Cardiac fibroblast (primary cell): ENCODE measurements around the gene NEAT1.

Experiments
- DNase-seq, 2 donors: peaks; one replicate each; pipeline versions ENCODE4 v3.0.0 to v3.0.0-alpha.2; 2010; ENCODE audit warnings: low read depth in 2 of 2
- H3K4me3 ChIP-seq, 2 donors: replicated peaks in 1 of 2; 1 replicate in 1 of 2; 2 replicates in 1 of 2; pipeline ENCODE4 v1.5.1; 2011; ENCODE audit warnings: low read depth in 2 of 2, low read length in 2 of 2, mild to moderate bottlenecking in 2 of 2, moderate library complexity in 1 of 2
- CTCF ChIP-seq: IDR thresholded peaks from one replicate; pipeline ENCODE4 v1.5.1; 2011; ENCODE audit warnings: low read depth, mild to moderate bottlenecking, low read length, inconsistent platforms

Gene NEAT1

DNA sequence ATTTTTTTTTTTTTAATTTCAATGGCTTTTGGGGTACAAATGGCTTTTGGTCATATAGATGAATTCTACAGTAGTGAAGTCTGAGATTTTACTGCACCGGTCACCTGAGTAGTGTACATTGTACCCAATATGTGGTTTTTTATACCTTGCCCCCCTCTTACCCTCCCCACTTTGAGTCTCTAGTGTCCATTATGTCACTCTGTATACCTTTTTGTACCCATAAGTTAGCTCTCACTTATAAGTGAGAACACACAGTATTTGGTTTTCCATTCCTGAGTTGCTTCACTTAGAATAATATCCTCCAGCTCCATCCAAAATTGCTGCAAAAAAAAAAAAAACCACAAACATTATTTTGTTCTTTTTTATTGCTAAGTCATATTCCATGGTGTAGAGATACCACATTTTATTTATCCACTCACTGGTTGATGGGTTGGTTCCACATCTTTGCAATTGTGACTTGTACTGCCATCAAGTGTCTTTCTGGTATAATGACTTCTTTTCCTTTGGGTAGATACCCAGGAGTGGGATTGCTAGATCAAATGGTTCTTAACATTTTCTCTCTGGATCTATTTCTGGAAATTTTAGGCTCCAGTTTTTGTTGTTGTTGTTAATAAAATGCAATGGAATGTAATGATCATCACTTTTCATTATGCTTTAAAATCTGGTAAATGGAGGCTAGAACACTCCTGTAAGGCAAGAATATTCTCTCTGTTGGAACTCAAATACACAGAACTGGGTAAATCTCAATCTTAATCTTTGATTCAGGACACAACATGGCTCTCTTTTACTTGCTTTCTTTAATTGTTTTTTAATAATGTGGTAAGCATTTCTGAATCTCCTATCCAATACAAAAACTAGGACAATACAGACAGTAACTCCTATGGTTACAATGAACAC, 10.3 kb downstream of the NEAT1 start:
- peak; percentile 62 to 71 for DNase-seq
- H3K4me3 ChIP-seq, result peak overlapping the region in 1 of 2 donors; percentile 19
- TF ChIP-seq CTCF, result no peak

DNA sequence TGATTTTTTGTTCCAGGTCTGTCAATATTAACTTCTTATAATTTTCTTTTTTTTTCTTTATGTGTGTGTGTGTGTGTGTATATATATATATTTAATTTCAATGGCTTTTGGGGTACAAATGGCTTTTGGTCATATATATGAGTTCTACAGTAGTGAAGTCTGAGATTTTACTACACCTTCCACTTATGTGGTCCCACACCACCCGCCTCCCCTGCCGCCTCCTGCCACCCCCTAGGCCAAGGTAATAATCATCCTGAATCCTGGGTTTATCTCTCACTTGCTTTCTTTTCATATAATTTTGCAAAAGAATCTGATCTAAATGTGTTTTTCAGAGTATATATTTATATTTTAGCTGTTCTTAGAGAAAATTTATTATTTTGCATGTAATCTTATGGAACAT, 11.1 kb downstream of the NEAT1 start:
- peak; percentile 23 to 48 for DNase-seq
- H3K4me3 ChIP-seq, result no peak overlapping the region
- TF ChIP-seq CTCF, result no peak

DNA sequence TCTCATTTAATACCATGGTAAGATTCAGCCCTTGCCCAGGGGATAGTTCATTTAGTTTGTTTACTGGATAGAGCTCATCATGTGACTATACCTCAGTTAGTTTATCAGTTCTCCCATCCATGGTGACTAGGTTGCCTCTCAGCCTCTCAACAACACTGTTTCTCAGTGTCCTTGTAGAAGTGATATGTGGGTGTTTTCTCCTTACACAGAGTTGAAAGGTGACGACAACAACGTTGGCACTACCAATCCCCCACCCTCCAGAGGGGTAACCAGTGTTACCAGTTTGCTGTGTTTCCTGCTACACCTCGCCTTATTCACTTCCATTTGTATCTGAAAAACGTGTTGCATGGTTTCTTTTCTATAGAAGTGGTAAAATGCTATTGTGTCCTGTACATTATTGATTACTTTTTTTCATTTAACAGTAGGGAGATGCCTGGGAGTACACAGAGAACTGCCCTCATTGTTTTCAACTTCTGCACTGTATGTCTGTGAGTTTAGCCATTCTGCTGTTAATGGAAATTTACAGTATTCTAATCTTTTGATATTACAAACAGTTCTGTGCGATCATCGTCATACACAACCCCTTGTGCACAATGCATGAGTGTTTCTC, 11.6 kb downstream of the NEAT1 start:
- H3K4me3 ChIP-seq, result peak overlapping the region in 1 of 2 donors; percentile 21
- DNase-seq, result peak; percentile 46 to 70
- TF ChIP-seq CTCF, result no peak

- TF ChIP-seq CTCF, result no peak
- peak; percentile 54 to 62 for DNase-seq
- H3K4me3 ChIP-seq, result no peak overlapping the region
Observed at GRCh38 chr11:65434667-65435410, 12.2 kb downstream of the NEAT1 start.

DNA sequence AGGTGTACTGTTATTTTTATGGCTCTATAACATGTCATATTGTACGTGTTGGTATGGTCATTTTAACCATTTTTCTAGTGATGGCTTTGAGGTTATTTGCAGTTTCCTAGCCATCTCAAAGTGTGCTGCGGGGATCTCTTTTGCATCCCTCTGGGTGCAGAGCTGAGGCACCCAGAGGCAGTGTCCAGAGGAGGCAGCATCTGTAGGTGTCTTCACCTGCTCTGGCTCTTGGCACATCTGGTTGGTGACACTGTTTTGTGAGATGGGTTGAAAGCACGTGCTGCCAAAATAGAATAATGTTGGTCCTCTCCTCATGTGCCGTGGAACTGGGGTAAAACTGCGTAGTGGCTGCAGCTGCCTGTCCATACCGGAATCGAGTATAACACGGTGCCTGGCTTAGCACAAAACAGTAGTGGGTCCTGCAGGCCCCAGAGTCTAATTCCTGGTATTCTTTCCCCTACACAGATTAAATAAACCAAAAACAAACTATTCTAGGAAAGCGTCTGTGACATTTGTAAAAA, 12.9 kb downstream of the NEAT1 start:
- no peak for TF ChIP-seq CTCF
- H3K4me3 ChIP-seq, result peak overlapping the region in 1 of 2 donors; percentile 22
- peak in 1 of 2 donors; percentile 68 for DNase-seq

DNA sequence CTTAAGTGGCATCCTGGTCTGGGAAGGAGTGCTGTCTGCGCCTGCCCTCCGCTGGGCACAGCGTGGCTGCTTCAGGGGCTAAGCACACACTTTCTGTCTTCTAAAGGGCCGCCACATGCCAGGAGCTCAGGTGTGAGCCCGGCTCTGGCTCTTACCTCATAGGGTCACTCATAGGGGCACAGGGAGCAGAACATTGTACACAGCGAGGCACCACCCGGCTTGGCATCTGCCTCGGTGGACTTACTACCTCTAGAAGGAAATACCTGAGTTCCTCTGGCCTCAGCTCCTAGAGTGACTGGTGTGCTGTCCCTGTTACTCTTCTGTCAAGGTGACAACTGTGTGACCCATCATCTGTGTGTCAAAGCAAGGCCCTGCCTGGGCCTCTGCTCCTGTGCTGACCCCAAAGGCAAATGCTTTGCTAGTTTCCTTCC, 13.4 kb downstream of the NEAT1 start:
- peak in 1 of 2 donors; percentile 52 for DNase-seq
- no peak for TF ChIP-seq CTCF
- peak overlapping the region in 1 of 2 donors; percentile 3 for H3K4me3 ChIP-seq
